DND-41 (cell line): ENCODE data around the gene TPPP2.

Experiments
- EZH2 ChIP-seq: IDR thresholded peaks from 3 replicates; pipeline ENCODE4 v1.6.1; 2012; ENCODE audit warnings: borderline replicate concordance, low read depth, mild to moderate bottlenecking, moderate library complexity, low read length, inconsistent platforms; ENCODE audit not compliant: severe bottlenecking
- TF ChIP-seq, protein P1 (sequence below): IDR thresholded peaks from 2 replicates; pipeline ENCODE4 v1.5.1; 2012; ENCODE audit warnings: borderline replicate concordance, low read length, moderate library complexity, mild to moderate bottlenecking; ENCODE audit not compliant: poor library complexity, severe bottlenecking; ENCODE audit errors: extremely low read depth

- TF ChIP-seq, protein P1, sequence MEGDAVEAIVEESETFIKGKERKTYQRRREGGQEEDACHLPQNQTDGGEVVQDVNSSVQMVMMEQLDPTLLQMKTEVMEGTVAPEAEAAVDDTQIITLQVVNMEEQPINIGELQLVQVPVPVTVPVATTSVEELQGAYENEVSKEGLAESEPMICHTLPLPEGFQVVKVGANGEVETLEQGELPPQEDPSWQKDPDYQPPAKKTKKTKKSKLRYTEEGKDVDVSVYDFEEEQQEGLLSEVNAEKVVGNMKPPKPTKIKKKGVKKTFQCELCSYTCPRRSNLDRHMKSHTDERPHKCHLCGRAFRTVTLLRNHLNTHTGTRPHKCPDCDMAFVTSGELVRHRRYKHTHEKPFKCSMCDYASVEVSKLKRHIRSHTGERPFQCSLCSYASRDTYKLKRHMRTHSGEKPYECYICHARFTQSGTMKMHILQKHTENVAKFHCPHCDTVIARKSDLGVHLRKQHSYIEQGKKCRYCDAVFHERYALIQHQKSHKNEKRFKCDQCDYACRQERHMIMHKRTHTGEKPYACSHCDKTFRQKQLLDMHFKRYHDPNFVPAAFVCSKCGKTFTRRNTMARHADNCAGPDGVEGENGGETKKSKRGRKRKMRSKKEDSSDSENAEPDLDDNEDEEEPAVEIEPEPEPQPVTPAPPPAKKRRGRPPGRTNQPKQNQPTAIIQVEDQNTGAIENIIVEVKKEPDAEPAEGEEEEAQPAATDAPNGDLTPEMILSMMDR: no peak
- no peak for TF ChIP-seq EZH2
Measured at GRCh38 chr14:21043974-21044618, 14.1 kb downstream of the TPPP2 start.
